Liver (tissue), 9 donors: ENCODE measurements around the gene HSD17B7. TPM values are rescaled to one million over a fixed set of nuclear protein-coding genes. Genes with fewer than 3 reads are reported as not detected.

Source experiments
- DNase-seq: peaks from one replicate; pipeline ENCODE4 v3.0.0-alpha.2; 2017; ENCODE audit warnings: low spot score
- H3K27ac ChIP-seq, 2 donors: one replicate each; pipeline ENCODE4 v1.7.0; 2013; ENCODE audit warnings: inconsistent platforms in 2 of 2, low read length in 2 of 2, control low read depth in 1 of 2, low read depth in 1 of 2, mild to moderate bottlenecking in 1 of 2
- H3K27me3 ChIP-seq, 4 donors: one replicate each; pipeline versions ENCODE4 v1.6.1 to v1.7.0; 2013; ENCODE audit warnings: low read length in 3 of 4, inconsistent platforms in 1 of 4, mild to moderate bottlenecking in 1 of 4, moderate library complexity in 1 of 4; ENCODE audit not compliant: control insufficient read depth in 4 of 4, insufficient read depth in 4 of 4
- H3K36me3 ChIP-seq, 4 donors: one replicate each; pipeline versions ENCODE4 v1.6.1 to v1.7.0; 2013; ENCODE audit warnings: low read length in 3 of 4, mild to moderate bottlenecking in 3 of 4, low read depth in 1 of 4, moderate library complexity in 1 of 4; ENCODE audit not compliant: control insufficient read depth in 4 of 4, insufficient read depth in 3 of 4
- H3K4me1 ChIP-seq, 4 donors: one replicate each; pipeline versions ENCODE4 v1.6.1 to v1.7.0; 2013; ENCODE audit warnings: low read length in 3 of 4, mild to moderate bottlenecking in 3 of 4, moderate library complexity in 1 of 4; ENCODE audit not compliant: control insufficient read depth in 4 of 4, insufficient read depth in 4 of 4
- H3K4me3 ChIP-seq, 3 donors: one replicate each; pipeline versions ENCODE4 v1.6.1 to v1.7.0; 2013; ENCODE audit warnings: low read length in 3 of 3, control low read depth in 1 of 3, low read depth in 1 of 3, mild to moderate bottlenecking in 1 of 3
- H3K9ac ChIP-seq, 2 donors: one replicate each; pipeline ENCODE4 v1.7.0; 2013; ENCODE audit warnings: low read length in 2 of 2, mild to moderate bottlenecking in 2 of 2, moderate library complexity in 2 of 2, control low read depth in 1 of 2, low read depth in 1 of 2
- H3K9me3 ChIP-seq, 4 donors: one replicate each; pipeline versions ENCODE4 v1.6.1 to v1.7.0; 2013; ENCODE audit warnings: low read length in 3 of 4; ENCODE audit not compliant: control insufficient read depth in 4 of 4
- FOXA1 ChIP-seq: IDR thresholded peaks from 2 replicates; pipeline ENCODE4 v1.6.1; 2016; ENCODE audit warnings: antibody characterized with exemption
- FOXA2 ChIP-seq: IDR thresholded peaks from 2 replicates; pipeline ENCODE4 v1.6.1; 2016; ENCODE audit warnings: antibody characterized with exemption
- HNF4A ChIP-seq, 2 donors: conservative IDR thresholded peaks; 2 replicates each; pipeline ENCODE4 v1.6.1; 2016; ENCODE audit warnings: antibody characterized with exemption in 2 of 2, mild to moderate bottlenecking in 2 of 2
- HNF4G ChIP-seq: IDR thresholded peaks from 2 replicates; pipeline ENCODE4 v1.6.1; 2016; ENCODE audit warnings: antibody characterized with exemption
- JUND ChIP-seq, 2 donors: IDR thresholded peaks; 2 replicates each; pipeline ENCODE4 v1.6.1; 2016; ENCODE audit warnings: antibody characterized with exemption in 2 of 2
- NR2F2 ChIP-seq: IDR thresholded peaks from 2 replicates; pipeline ENCODE4 v1.6.1; 2016; ENCODE audit warnings: antibody characterized with exemption
- RAD21 ChIP-seq, 2 donors: IDR thresholded peaks; 2 replicates each; pipeline ENCODE4 v1.6.1; 2016; ENCODE audit warnings: antibody characterized with exemption in 2 of 2, mild to moderate bottlenecking in 2 of 2
- RXRA ChIP-seq, 2 donors: IDR thresholded peaks; 2 replicates each; pipeline ENCODE4 v1.6.1; 2017 to 2018; ENCODE audit warnings: antibody characterized with exemption in 2 of 2, mild to moderate bottlenecking in 1 of 2
- SP1 ChIP-seq: IDR thresholded peaks from 2 replicates; pipeline ENCODE4 v1.6.1; 2018; ENCODE audit warnings: antibody characterized with exemption, mild to moderate bottlenecking
- TAF1 ChIP-seq: conservative IDR thresholded peaks from 2 replicates; pipeline ENCODE4 v1.6.1; 2016; ENCODE audit warnings: antibody characterized with exemption, mild to moderate bottlenecking
- YY1 ChIP-seq: IDR thresholded peaks from 2 replicates; pipeline ENCODE4 v1.6.1; 2016; ENCODE audit warnings: antibody characterized with exemption, mild to moderate bottlenecking
- WGBS: extraction: QIAGEN DNeasy Blood & Tissue Kit; methylation state at CpG from one replicate; pipeline ENCODE4 v1.1.7; 2013; 5-methylcytosine and 5-hydroxymethylcytosine counted together
- polyA plus RNA-seq, 2 donors: library from polyadenylated mRNA; stranded (reverse) in 1 of 2; unstranded in 1 of 2; fragments of 200-250 nt in 1 of 2; fragments of >200 nt in 1 of 2; fragmentation: Nextera tagmentation in 1 of 2; extraction: Ambion mirVana in 1 of 2; gene quantifications; one replicate each; pipeline versions ENCODE4 v1.2.1 to v1.2.3, GENCODE V29; 2013 to 2015
- total RNA-seq, 2 donors: library from RNA; depleted of rRNA; stranded (reverse); fragments of >200 nt; gene quantifications; one replicate each; pipeline ENCODE4 v1.2.3, GENCODE V29; 2014
- TF ChIP-seq, protein P1 (sequence below): IDR thresholded peaks from 2 replicates; pipeline ENCODE4 v1.6.1; 2016; ENCODE audit warnings: antibody characterized with exemption
- TF ChIP-seq, protein P2 (sequence below): IDR thresholded peaks from 2 replicates; pipeline ENCODE4 v1.6.1; 2016; ENCODE audit warnings: antibody characterized with exemption
- TF ChIP-seq, protein P3 (sequence below): IDR thresholded peaks from 2 replicates; pipeline ENCODE4 v1.6.1; 2016; ENCODE audit warnings: antibody characterized with exemption, mild to moderate bottlenecking
- TF ChIP-seq, protein P4 (sequence below): fragments of 150-350 bp; IDR thresholded peaks from 2 replicates; pipeline ENCODE4 v1.5.1; 2017; ENCODE audit warnings: improper control_type of control experiment, low read depth, low read length; ENCODE audit not compliant: missing input control
- donor health status: healthy.
- donor health status: healthy.
- donor health status: healthy.
- donor health status: healthy.
- donor health status: healthy.

Gene HSD17B7
- total and polyA plus RNA-seq, 4 donors, result 22.9 to 115 (median 43.5) TPM

DNA sequence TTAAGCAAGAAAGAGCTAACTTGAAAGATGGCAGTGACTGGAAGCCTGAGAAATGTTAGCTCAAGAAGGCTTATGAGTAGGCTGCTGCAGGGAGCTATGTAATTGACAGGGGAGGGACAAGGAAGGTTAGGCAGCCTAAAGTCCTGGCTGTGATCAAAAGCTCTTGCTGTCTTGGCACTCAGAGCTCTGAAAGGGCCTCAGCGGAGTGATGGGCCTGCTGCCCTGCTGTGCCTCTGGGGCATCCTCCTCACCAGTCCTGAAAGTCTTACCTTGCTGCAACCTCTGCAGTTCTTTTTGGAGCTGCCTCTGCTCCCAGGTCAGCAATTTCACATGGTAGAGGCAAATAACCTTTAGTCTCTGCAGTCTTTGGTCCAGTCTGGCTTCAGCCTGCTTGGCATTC lies 68.7 kb downstream of the HSD17B7 start:
- H3K36me3 ChIP-seq, result no peaks in the 10 kb centered on the region
- no peaks in the 10 kb centered on the region for H3K27me3 ChIP-seq
- DNase-seq, result no peak
- no peak overlapping the region for H3K4me3 ChIP-seq
- WGBS, result 84% methylated on average over 1 of the region's 1 CpG
- no peaks in the 10 kb centered on the region for H3K9me3 ChIP-seq
- no peak overlapping the region for H3K27ac ChIP-seq
- no peaks in the 10 kb centered on the region for H3K4me1 ChIP-seq
- TF ChIP-seq FOXA2, result no peak
- TF ChIP-seq, protein P1, sequence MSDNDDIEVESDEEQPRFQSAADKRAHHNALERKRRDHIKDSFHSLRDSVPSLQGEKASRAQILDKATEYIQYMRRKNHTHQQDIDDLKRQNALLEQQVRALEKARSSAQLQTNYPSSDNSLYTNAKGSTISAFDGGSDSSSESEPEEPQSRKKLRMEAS, result no peak
- TF ChIP-seq HNF4G, result no peak
- TF ChIP-seq YY1, result no peak
- TF ChIP-seq RAD21 (IDR thresholded peaks at IDR 0.05), result no peak
- TF ChIP-seq JUND (IDR thresholded peaks at IDR 0.05), result no peak
- TF ChIP-seq RXRA (IDR thresholded peaks at IDR 0.05), result no peak
- TF ChIP-seq TAF1, result no peak
- no peak for TF ChIP-seq FOXA1
- H3K9ac ChIP-seq, result no peak overlapping the region

DNA sequence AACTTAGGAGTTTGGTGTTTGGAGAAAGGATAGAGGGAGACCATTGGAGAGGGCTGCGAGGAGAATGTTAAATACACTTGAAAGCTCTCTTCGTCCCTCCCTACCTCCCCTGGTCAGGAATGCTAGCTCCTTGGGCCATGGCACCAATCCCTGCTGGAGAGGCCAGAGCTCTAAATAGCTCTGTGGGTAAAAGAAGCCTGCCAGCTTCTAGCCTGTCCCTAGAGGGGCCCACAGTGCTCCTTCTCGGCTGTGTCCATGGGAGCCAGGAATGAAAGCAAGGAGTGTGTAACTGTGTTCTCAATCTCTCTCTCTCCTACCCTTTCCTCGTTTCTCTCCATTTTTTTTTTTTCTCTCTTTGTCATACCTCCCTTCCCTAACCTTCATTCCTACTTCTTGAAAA lies 70.6 kb downstream of the HSD17B7 start, which contains the start of gene CCDC190:
Gene CCDC190, minus strand, starts transcription at position 75 of the 400 bp plus-strand sequence. CDS start 1,529 bp downstream, outside the sequence.
- TF ChIP-seq, protein P2, sequence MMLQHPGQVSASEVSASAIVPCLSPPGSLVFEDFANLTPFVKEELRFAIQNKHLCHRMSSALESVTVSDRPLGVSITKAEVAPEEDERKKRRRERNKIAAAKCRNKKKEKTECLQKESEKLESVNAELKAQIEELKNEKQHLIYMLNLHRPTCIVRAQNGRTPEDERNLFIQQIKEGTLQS, result no peak
- TF ChIP-seq, protein P1, result no peak
- TF ChIP-seq HNF4G (no peak), RXRA (IDR thresholded peaks at IDR 0.05) (no peak), NR2F2 (no peak), YY1 (no peak), TAF1 (no peak), FOXA2 (no peak), RAD21 (IDR thresholded peaks at IDR 0.05) (no peak), HNF4A (conservative IDR thresholded peaks at IDR 0.05) (no peak), FOXA1 (no peak), SP1 (no peak)
- TF ChIP-seq, protein P3, sequence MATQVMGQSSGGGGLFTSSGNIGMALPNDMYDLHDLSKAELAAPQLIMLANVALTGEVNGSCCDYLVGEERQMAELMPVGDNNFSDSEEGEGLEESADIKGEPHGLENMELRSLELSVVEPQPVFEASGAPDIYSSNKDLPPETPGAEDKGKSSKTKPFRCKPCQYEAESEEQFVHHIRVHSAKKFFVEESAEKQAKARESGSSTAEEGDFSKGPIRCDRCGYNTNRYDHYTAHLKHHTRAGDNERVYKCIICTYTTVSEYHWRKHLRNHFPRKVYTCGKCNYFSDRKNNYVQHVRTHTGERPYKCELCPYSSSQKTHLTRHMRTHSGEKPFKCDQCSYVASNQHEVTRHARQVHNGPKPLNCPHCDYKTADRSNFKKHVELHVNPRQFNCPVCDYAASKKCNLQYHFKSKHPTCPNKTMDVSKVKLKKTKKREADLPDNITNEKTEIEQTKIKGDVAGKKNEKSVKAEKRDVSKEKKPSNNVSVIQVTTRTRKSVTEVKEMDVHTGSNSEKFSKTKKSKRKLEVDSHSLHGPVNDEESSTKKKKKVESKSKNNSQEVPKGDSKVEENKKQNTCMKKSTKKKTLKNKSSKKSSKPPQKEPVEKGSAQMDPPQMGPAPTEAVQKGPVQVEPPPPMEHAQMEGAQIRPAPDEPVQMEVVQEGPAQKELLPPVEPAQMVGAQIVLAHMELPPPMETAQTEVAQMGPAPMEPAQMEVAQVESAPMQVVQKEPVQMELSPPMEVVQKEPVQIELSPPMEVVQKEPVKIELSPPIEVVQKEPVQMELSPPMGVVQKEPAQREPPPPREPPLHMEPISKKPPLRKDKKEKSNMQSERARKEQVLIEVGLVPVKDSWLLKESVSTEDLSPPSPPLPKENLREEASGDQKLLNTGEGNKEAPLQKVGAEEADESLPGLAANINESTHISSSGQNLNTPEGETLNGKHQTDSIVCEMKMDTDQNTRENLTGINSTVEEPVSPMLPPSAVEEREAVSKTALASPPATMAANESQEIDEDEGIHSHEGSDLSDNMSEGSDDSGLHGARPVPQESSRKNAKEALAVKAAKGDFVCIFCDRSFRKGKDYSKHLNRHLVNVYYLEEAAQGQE, result no peak
- TF ChIP-seq, protein P4, sequence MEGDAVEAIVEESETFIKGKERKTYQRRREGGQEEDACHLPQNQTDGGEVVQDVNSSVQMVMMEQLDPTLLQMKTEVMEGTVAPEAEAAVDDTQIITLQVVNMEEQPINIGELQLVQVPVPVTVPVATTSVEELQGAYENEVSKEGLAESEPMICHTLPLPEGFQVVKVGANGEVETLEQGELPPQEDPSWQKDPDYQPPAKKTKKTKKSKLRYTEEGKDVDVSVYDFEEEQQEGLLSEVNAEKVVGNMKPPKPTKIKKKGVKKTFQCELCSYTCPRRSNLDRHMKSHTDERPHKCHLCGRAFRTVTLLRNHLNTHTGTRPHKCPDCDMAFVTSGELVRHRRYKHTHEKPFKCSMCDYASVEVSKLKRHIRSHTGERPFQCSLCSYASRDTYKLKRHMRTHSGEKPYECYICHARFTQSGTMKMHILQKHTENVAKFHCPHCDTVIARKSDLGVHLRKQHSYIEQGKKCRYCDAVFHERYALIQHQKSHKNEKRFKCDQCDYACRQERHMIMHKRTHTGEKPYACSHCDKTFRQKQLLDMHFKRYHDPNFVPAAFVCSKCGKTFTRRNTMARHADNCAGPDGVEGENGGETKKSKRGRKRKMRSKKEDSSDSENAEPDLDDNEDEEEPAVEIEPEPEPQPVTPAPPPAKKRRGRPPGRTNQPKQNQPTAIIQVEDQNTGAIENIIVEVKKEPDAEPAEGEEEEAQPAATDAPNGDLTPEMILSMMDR, result no peak
- no peaks in the 10 kb centered on the region for H3K4me1 ChIP-seq
- H3K36me3 ChIP-seq, result no peaks in the 10 kb centered on the region
- no peak for DNase-seq
- 83% methylated on average over 4 of the region's 4 CpGs for WGBS
- H3K9me3 ChIP-seq, result no peaks in the 10 kb centered on the region
- no peak within 1 kb of the TSS for H3K27ac ChIP-seq
- H3K9ac ChIP-seq, result no peak within 1 kb of the TSS
- no peaks in the 10 kb centered on the region for H3K27me3 ChIP-seq
- no peak within 1 kb of the TSS for H3K4me3 ChIP-seq
